ENCODE data around the gene CFAP299. TPM values are rescaled to one million over a fixed set of nuclear protein-coding genes. Genes with fewer than 3 reads are reported as not detected.

Gene CFAP299
- total RNA-seq, 4 donors from 2014 or later, result 0.84 to 2.5 (median 2.2) TPM; not detected in 1

DNA sequence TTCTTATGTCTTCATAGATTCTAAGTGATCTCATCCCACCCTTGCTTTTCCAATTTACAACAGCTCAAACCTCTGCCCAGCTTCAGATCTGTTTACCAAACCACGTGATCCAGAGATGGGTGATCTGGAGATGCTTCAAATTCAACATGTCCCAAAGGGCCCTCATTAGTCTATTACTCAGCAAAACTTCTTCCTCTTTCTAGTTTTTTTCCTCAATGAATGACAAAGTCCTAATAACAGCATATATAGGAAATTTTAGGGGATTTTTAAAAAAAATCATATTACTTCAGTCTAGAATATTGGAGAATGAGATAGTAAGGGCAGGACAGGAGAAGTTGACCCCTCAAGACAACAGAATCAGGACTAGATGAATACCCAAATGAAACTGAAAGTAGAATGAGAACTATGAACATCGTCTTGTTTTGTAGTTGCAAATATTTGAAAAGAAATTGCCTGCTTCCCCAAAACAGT lies 127.1 kb downstream of the CFAP299 start:
- TF ChIP-seq, protein P1, sequence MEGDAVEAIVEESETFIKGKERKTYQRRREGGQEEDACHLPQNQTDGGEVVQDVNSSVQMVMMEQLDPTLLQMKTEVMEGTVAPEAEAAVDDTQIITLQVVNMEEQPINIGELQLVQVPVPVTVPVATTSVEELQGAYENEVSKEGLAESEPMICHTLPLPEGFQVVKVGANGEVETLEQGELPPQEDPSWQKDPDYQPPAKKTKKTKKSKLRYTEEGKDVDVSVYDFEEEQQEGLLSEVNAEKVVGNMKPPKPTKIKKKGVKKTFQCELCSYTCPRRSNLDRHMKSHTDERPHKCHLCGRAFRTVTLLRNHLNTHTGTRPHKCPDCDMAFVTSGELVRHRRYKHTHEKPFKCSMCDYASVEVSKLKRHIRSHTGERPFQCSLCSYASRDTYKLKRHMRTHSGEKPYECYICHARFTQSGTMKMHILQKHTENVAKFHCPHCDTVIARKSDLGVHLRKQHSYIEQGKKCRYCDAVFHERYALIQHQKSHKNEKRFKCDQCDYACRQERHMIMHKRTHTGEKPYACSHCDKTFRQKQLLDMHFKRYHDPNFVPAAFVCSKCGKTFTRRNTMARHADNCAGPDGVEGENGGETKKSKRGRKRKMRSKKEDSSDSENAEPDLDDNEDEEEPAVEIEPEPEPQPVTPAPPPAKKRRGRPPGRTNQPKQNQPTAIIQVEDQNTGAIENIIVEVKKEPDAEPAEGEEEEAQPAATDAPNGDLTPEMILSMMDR (IDR thresholded peaks at IDR 0.05), result no peak
- TF ChIP-seq EP300 (IDR thresholded peaks at IDR 0.05), result no peak
- no peak for TF ChIP-seq POLR2A (IDR thresholded peaks at IDR 0.05; ENCODE audit: low read depth)
- no peak for TF ChIP-seq POLR2AphosphoS5 (IDR thresholded peaks at IDR 0.05)
- no peaks in the 10 kb centered on the region for H3K27me3 ChIP-seq
- intact Hi-C loops (cut with DNase I), result no loop called here
- DNase-seq (ENCODE audit: extremely low spot score), result no peak
- H3K4me1 ChIP-seq, result peaks cover 0 to 8% (median 0%) of the 10 kb centered on the region in 4 donors
- no peaks in the 10 kb centered on the region for H3K9me3 ChIP-seq
- H3K27ac ChIP-seq (replicated peaks in 1 of 4), result no peak overlapping the region
- WGBS, result 57% methylated on average over 2 of the region's 2 CpGs
- no peaks in the 10 kb centered on the region for H3K36me3 ChIP-seq
- peak overlapping the region in 2 of 4 donors; percentile 9 to 35 for H3K4me3 ChIP-seq

GRCh38 chr4:80463509-80463908 lies 128.0 kb downstream of the CFAP299 start:
- Histone ChIP-seq H3K4me3 (no peak overlapping the region), H3K36me3 (no peaks in the 10 kb centered on the region), H3K9me3 (no peaks in the 10 kb centered on the region), H3K4me1 (peaks cover 0 to 8% (median 0%) of the 10 kb centered on the region in 4 donors), H3K27ac (replicated peaks in 1 of 4) (no peak overlapping the region), H3K27me3 (no peaks in the 10 kb centered on the region)
- intact Hi-C loops (cut with DNase I), result no loop called here
- no peak for DNase-seq (ENCODE audit: extremely low spot score)
- 82% methylated on average over 4 of the region's 4 CpGs for WGBS
- TF ChIP-seq, protein P1 (IDR thresholded peaks at IDR 0.05), result no peak
- no peak for TF ChIP-seq EP300 (IDR thresholded peaks at IDR 0.05)
- TF ChIP-seq POLR2A (IDR thresholded peaks at IDR 0.05; ENCODE audit: low read depth), result no peak
- TF ChIP-seq POLR2AphosphoS5 (IDR thresholded peaks at IDR 0.05), result no peak

GRCh38 chr4:80465238-80465637 lies 129.7 kb downstream of the CFAP299 start:
- Histone ChIP-seq H3K9me3 (no peaks in the 10 kb centered on the region), H3K27me3 (no peaks in the 10 kb centered on the region), H3K36me3 (no peaks in the 10 kb centered on the region), H3K27ac (replicated peaks in 1 of 4) (no peak overlapping the region), H3K4me1 (peaks cover 0 to 8% (median 0%) of the 10 kb centered on the region in 4 donors), H3K4me3 (no peak overlapping the region)
- 100% methylated on average over 1 of the region's 1 CpG for WGBS
- DNase-seq (ENCODE audit: extremely low spot score), result no peak
- intact Hi-C loops (cut with DNase I), result no loop called here
- no peak for TF ChIP-seq EP300 (IDR thresholded peaks at IDR 0.05)
- no peak for TF ChIP-seq POLR2A (IDR thresholded peaks at IDR 0.05; ENCODE audit: low read depth)

DNA sequence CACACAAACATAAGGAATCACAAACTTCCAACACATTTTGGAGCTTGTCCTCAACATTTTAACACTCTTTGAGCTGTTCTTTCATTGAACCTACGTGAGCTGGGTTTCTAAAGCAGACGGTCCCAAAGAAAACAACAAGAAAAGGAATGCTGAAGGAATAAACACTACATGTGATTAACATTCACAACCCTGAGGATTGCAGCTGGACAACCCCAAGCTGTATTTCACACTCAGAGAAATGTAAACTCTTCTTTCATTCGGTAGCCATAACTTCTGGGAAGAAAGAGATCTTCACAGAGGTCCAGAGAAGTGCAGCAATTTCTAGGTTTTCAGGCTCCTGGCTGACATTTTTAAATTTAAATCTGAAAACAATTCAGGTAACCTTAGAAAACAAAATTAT lies 130.2 kb downstream of the CFAP299 start:
- H3K4me1 ChIP-seq, result peaks cover 0 to 8% (median 0%) of the 10 kb centered on the region in 4 donors
- H3K27me3 ChIP-seq, result no peaks in the 10 kb centered on the region
- 44% methylated on average over 3 of the region's 3 CpGs for WGBS
- intact Hi-C loops (cut with DNase I), result no loop called here
- DNase-seq (ENCODE audit: extremely low spot score), result no peak
- no peak overlapping the region for H3K27ac ChIP-seq (replicated peaks in 1 of 4)
- H3K4me3 ChIP-seq, result no peak overlapping the region
- no peaks in the 10 kb centered on the region for H3K9me3 ChIP-seq
- no peaks in the 10 kb centered on the region for H3K36me3 ChIP-seq
- TF ChIP-seq EP300 (IDR thresholded peaks at IDR 0.05) (no peak), POLR2A (IDR thresholded peaks at IDR 0.05; ENCODE audit: low read depth) (no peak), POLR2AphosphoS5 (IDR thresholded peaks at IDR 0.05) (no peak)
- TF ChIP-seq, protein P1 (IDR thresholded peaks at IDR 0.05), result no peak

DNA sequence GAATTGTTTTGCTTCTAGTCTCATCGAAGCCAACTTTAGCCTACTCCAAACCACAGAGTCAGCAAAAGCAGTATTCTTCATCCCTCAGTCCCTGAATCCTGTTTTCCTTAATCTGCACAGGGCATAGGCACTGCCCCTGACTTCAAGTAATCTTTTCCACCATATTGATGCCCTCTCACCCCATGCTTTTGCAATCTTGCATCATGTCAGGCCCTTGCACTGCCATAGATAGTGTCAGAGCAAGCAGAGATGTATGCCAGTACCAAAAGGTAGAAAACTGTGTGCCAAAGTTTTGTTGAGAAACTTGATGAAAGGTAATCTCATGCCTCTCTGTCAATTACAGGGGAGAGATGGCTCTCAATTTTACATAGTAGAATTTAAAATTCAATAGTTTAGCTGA lies 131.1 kb downstream of the CFAP299 start:
- Histone ChIP-seq H3K27ac (replicated peaks in 1 of 4) (no peak overlapping the region), H3K9me3 (no peaks in the 10 kb centered on the region), H3K27me3 (no peaks in the 10 kb centered on the region), H3K4me1 (peaks cover 0 to 9% (median 7%) of the 10 kb centered on the region in 4 donors), H3K36me3 (no peaks in the 10 kb centered on the region), H3K4me3 (no peak overlapping the region)
- TF ChIP-seq POLR2AphosphoS5 (IDR thresholded peaks at IDR 0.05) (no peak), POLR2A (IDR thresholded peaks at IDR 0.05; ENCODE audit: low read depth) (no peak), EP300 (IDR thresholded peaks at IDR 0.05) (no peak)
- TF ChIP-seq, protein P1 (IDR thresholded peaks at IDR 0.05), result no peak
- WGBS, result 67% methylated on average over 1 of the region's 1 CpG
- no peak for DNase-seq (ENCODE audit: extremely low spot score)
- intact Hi-C loops (cut with DNase I), result no loop called here

Data from esophagus muscularis mucosa (tissue), 4 donors.